ENCODE results near the gene SERTAD1.

- TF ChIP-seq POLR2AphosphoS5 (IDR thresholded peaks at IDR 0.05; ENCODE audit: low read depth, low read length) (no peak), GABPA (IDR thresholded peaks at IDR 0.05; ENCODE audit: low read depth) (no peak), REST (IDR thresholded peaks at IDR 0.05; ENCODE audit: low read depth, low read length) (no peak), MAX (IDR thresholded peaks at IDR 0.05; ENCODE audit: low read depth) (no peak), MEF2A (IDR thresholded peaks at IDR 0.05; ENCODE audit: borderline replicate concordance, low read depth) (no peak), TAF1 (IDR thresholded peaks at IDR 0.05; ENCODE audit: borderline replicate concordance, low read depth, low read length) (no peak), SIN3A (IDR thresholded peaks at IDR 0.05; ENCODE audit: borderline replicate concordance, low read depth, low read length) (no peak), TEAD4 (IDR thresholded peaks at IDR 0.05; ENCODE audit: borderline replicate concordance, insufficient read depth) (no peak), MXI1 (IDR thresholded peaks at IDR 0.05; ENCODE audit: low read depth, low read length) (no peak), RXRA (IDR thresholded peaks at IDR 0.05; ENCODE audit: borderline replicate concordance, low read depth) (no peak)
- TF ChIP-seq, protein P1, sequence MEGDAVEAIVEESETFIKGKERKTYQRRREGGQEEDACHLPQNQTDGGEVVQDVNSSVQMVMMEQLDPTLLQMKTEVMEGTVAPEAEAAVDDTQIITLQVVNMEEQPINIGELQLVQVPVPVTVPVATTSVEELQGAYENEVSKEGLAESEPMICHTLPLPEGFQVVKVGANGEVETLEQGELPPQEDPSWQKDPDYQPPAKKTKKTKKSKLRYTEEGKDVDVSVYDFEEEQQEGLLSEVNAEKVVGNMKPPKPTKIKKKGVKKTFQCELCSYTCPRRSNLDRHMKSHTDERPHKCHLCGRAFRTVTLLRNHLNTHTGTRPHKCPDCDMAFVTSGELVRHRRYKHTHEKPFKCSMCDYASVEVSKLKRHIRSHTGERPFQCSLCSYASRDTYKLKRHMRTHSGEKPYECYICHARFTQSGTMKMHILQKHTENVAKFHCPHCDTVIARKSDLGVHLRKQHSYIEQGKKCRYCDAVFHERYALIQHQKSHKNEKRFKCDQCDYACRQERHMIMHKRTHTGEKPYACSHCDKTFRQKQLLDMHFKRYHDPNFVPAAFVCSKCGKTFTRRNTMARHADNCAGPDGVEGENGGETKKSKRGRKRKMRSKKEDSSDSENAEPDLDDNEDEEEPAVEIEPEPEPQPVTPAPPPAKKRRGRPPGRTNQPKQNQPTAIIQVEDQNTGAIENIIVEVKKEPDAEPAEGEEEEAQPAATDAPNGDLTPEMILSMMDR (IDR thresholded peaks at IDR 0.05) = no peak
- TF ChIP-seq, protein P2, sequence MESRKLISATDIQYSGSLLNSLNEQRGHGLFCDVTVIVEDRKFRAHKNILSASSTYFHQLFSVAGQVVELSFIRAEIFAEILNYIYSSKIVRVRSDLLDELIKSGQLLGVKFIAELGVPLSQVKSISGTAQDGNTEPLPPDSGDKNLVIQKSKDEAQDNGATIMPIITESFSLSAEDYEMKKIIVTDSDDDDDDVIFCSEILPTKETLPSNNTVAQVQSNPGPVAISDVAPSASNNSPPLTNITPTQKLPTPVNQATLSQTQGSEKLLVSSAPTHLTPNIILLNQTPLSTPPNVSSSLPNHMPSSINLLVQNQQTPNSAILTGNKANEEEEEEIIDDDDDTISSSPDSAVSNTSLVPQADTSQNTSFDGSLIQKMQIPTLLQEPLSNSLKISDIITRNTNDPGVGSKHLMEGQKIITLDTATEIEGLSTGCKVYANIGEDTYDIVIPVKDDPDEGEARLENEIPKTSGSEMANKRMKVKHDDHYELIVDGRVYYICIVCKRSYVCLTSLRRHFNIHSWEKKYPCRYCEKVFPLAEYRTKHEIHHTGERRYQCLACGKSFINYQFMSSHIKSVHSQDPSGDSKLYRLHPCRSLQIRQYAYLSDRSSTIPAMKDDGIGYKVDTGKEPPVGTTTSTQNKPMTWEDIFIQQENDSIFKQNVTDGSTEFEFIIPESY (IDR thresholded peaks at IDR 0.05; ENCODE audit: borderline replicate concordance, low read depth) = no peak
Observed at GRCh38 chr19:40457953-40458596, 32.3 kb upstream of the SERTAD1 start.
